Neural progenitor cell (in vitro differentiated cells): Measurements from ENCODE around the gene CCT7.

Experiments used
- EZH2 ChIP-seq: fragments of 200-600 bp; sonication (generic); IDR thresholded peaks from 2 replicates; pipeline ENCODE4 v1.6.1; 2017; ENCODE audit warnings: antibody characterized with exemption, mild to moderate bottlenecking, moderate library complexity
- TF ChIP-seq, protein P1 (sequence below): fragments of 200-600 bp; sonication (generic); IDR thresholded peaks from 2 replicates; pipeline ENCODE4 v1.5.1; 2017; ENCODE audit warnings: antibody characterized with exemption, mild to moderate bottlenecking

DNA sequence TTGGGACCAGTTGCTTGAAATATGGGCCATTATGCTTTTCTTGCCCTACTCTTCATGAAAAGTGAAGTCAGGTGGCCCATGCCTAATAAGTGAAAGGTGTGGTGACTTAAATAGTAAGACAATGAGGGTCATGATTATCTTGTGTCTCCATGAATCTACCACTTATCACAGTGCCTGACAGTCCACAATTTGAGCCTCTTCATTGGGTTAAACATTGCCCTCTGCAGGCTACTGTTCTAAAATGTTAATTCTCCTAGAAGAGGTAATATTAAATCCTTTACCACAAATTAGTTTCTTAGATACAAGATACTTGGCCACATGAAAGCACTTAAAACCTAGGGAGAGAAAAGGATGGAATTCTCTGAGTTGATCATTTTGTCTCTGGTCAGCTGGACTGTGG, 55.2 kb downstream of the CCT7 start:
- TF ChIP-seq, protein P1, sequence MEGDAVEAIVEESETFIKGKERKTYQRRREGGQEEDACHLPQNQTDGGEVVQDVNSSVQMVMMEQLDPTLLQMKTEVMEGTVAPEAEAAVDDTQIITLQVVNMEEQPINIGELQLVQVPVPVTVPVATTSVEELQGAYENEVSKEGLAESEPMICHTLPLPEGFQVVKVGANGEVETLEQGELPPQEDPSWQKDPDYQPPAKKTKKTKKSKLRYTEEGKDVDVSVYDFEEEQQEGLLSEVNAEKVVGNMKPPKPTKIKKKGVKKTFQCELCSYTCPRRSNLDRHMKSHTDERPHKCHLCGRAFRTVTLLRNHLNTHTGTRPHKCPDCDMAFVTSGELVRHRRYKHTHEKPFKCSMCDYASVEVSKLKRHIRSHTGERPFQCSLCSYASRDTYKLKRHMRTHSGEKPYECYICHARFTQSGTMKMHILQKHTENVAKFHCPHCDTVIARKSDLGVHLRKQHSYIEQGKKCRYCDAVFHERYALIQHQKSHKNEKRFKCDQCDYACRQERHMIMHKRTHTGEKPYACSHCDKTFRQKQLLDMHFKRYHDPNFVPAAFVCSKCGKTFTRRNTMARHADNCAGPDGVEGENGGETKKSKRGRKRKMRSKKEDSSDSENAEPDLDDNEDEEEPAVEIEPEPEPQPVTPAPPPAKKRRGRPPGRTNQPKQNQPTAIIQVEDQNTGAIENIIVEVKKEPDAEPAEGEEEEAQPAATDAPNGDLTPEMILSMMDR = peak; percentile 14
- no peak for TF ChIP-seq EZH2
